K562 (cell line): ENCODE results near the gene GTF3C6. TPM values are rescaled to one million over a fixed set of nuclear protein-coding genes. Genes with fewer than 3 reads are reported as not detected.

ENCODE experiments used
- EP400 ChIP-seq: fragments of 450-650 bp; IDR thresholded peaks from 2 replicates; pipeline ENCODE4 v1.6.1; 2017; ENCODE audit warnings: antibody characterized with exemption, mild to moderate bottlenecking, moderate library complexity
- ETV6 ChIP-seq, 3 experiments: fragments of 150-350 bp in 1 of 3; sonication (generic) in 1 of 3; formaldehyde crosslinking in 1 of 3; IDR thresholded peaks; 2 replicates each; pipeline versions ENCODE4 v1.6.1 to v1.8.0; 2014 to 2022; ENCODE audit warnings: borderline replicate concordance in 2 of 3, low read depth in 2 of 3, antibody characterized with exemption in 1 of 3, low read length in 1 of 3, mild to moderate bottlenecking in 1 of 3, missing genetic modification reagents in 1 of 3
- FOXM1 ChIP-seq, 2 experiments: fragments of 450-650 bp in 1 of 2; sonication (generic) in 1 of 2; formaldehyde crosslinking in 1 of 2; IDR thresholded peaks; 2 replicates each; pipeline versions ENCODE4 v1.6.1 to v1.9.0; 2017 to 2022; ENCODE audit warnings: low read depth in 2 of 2, mild to moderate bottlenecking in 2 of 2, missing genetic modification reagents in 1 of 2, moderate library complexity in 1 of 2
- HMG20B ChIP-seq: fragments of 250-450 bp; sonication (Bioruptor Pico); IDR thresholded peaks from 2 replicates; pipeline ENCODE4 v1.5.0; 2021; ENCODE audit warnings: mild to moderate bottlenecking
- MED1 ChIP-seq: sonication (generic); formaldehyde crosslinking; IDR thresholded peaks from 2 replicates; pipeline ENCODE4 v1.8.1; 2023; ENCODE audit warnings: missing genetic modification reagents, borderline replicate concordance
- NR2C2 ChIP-seq, 2 experiments: fragments of 200-800 bp in 1 of 2; sonication (Bioruptor generic) in 1 of 2; sonication (generic) in 1 of 2; formaldehyde crosslinking in 1 of 2; IDR thresholded peaks; 2 replicates each; pipeline versions ENCODE4 v1.6.1 to v1.8.0; 2016 to 2022; ENCODE audit warnings: mild to moderate bottlenecking in 1 of 2, missing compliant biosample characterization in 1 of 2, missing genetic modification characterization in 1 of 2, missing genetic modification reagents in 1 of 2
- SMARCA5 ChIP-seq: fragments of 450-650 bp; IDR thresholded peaks from 2 replicates; pipeline ENCODE4 v1.6.1; 2016
- TAF1 ChIP-seq: IDR thresholded peaks from 2 replicates; pipeline ENCODE4 v1.6.1; 2011; ENCODE audit warnings: mild to moderate bottlenecking, low read length, moderate library complexity; ENCODE audit not compliant: insufficient read depth, control insufficient read depth, severe bottlenecking; ENCODE audit errors: extremely low read depth
- TBL1XR1 ChIP-seq, 2 experiments: IDR thresholded peaks; 2 replicates each; pipeline ENCODE4 v1.6.1; 2012; ENCODE audit warnings: improper control_type of control experiment in 2 of 2, low read length in 2 of 2, mild to moderate bottlenecking in 1 of 2
- ZNF217 ChIP-seq: sonication (generic); formaldehyde crosslinking; IDR thresholded peaks from 2 replicates; pipeline ENCODE4 v1.8.0; 2022; ENCODE audit warnings: mild to moderate bottlenecking, missing genetic modification reagents
- polyA plus RNA-seq, 8 experiments: library from polyadenylated mRNA; depleted of rRNA in 4 of 8; stranded (reverse) in 5 of 8; unstranded in 3 of 8; fragments of >200 nt; fragmentation: Nextera tagmentation in 2 of 8; fragmentation: Illumina TruSeq in 1 of 8; extraction: Ambion mirVana in 2 of 8; extraction: Trizol in 1 of 8; gene quantifications; 2 replicates each; pipeline versions ENCODE4 v1.2.1 to v1.2.3, GENCODE V29; 2011 to 2014; ENCODE audit warnings: inconsistent platforms in 1 of 8, missing spikeins in 1 of 8
- total RNA-seq, 7 experiments: library from RNA; depleted of rRNA in 6 of 7; stranded (reverse); fragments of >200 nt in 6 of 7; fragmentation: Illumina TruSeq in 2 of 7; extraction: Trizol in 2 of 7; gene quantifications; 2 replicates each; pipeline versions ENCODE4 v1.2.1 to v1.2.3, GENCODE V29; 2011 to 2021; ENCODE audit warnings: low replicate concordance in 1 of 7
- TF ChIP-seq, protein P1 (sequence below): fragments of 450-650 bp; IDR thresholded peaks from 2 replicates; pipeline ENCODE4 v1.6.1; 2017; ENCODE audit warnings: antibody characterized with exemption, mild to moderate bottlenecking
- TF ChIP-seq, protein P2 (sequence below), 2 experiments: fragments of 450-650 bp; formaldehyde crosslinking in 1 of 2; IDR thresholded peaks; 2 replicates each; pipeline versions ENCODE4 v1.4.0 to v1.6.1; 2014 to 2020; ENCODE audit warnings: mild to moderate bottlenecking in 2 of 2, borderline replicate concordance in 1 of 2, low read depth in 1 of 2

Gene GTF3C6
- total and polyA plus RNA-seq, 9 of the 15 experiments (the other 6 are each of a cell fraction or from before 2014, with no cell fraction given), result 37.6 to 140 (median 111) TPM

DNA sequence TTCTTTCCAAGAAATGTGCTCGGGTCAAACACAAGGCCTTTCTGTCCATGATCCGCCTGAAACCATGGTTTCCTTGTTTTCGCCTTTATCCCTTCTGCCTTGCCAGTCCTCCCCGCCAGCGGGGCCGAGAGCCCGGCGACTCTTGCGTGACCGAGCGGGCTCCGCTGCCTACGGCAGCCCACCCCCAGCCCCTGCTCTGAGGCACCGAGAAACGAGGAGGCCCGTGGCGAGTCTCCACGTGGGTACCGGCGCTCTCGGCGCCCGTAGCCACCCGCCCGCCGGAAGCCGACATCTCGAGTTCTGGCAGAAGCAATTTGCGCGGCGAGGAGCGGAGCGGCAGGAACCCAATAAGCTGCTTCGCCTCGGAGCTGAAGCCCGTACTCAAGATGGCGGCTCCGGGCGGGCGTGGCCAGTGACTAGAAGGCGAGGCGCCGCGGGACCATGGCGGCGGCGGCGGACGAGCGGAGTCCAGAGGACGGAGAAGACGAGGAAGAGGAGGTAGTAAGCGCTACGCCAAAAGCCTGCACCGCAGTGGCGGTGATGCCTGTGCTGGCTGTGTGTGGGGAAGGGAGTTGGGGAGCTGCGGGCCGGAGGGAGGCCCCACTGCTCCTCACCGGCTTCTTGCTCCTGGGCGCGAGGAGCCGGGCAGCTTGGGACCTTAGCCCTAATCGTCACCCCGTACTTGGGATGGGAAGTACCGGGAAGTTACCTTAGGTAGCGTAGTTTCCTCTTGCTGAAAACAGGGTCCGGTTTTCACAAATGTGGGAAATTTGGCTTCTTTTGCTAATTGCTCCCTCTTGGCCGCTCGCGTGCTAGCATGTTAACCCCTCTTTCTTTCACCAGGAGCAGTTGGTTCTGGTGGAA is at the start of gene GTF3C6 (continued):
- TF ChIP-seq, protein P1, sequence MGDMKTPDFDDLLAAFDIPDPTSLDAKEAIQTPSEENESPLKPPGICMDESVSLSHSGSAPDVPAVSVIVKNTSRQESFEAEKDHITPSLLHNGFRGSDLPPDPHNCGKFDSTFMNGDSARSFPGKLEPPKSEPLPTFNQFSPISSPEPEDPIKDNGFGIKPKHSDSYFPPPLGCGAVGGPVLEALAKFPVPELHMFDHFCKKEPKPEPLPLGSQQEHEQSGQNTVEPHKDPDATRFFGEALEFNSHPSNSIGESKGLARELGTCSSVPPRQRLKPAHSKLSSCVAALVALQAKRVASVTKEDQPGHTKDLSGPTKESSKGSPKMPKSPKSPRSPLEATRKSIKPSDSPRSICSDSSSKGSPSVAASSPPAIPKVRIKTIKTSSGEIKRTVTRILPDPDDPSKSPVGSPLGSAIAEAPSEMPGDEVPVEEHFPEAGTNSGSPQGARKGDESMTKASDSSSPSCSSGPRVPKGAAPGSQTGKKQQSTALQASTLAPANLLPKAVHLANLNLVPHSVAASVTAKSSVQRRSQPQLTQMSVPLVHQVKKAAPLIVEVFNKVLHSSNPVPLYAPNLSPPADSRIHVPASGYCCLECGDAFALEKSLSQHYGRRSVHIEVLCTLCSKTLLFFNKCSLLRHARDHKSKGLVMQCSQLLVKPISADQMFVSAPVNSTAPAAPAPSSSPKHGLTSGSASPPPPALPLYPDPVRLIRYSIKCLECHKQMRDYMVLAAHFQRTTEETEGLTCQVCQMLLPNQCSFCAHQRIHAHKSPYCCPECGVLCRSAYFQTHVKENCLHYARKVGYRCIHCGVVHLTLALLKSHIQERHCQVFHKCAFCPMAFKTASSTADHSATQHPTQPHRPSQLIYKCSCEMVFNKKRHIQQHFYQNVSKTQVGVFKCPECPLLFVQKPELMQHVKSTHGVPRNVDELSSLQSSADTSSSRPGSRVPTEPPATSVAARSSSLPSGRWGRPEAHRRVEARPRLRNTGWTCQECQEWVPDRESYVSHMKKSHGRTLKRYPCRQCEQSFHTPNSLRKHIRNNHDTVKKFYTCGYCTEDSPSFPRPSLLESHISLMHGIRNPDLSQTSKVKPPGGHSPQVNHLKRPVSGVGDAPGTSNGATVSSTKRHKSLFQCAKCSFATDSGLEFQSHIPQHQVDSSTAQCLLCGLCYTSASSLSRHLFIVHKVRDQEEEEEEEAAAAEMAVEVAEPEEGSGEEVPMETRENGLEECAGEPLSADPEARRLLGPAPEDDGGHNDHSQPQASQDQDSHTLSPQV, result peak; percentile 93
- TF ChIP-seq MED1 (no peak), SMARCA5 (no peak), ZNF217 (no peak), EP400 (peak; percentile 98), TBL1XR1 (IDR thresholded peaks at IDR 0.05; ENCODE audit: low read length in 2 of 2) (peak in 1 of 2 experiments; percentile 68; a peak in 1 of 4 replicates), TAF1 (peak; percentile 98), NR2C2 (CRISPR knock-in tag; IDR thresholded peaks at IDR 0.05) (no peak), NR2C2 (tag; IDR thresholded peaks at IDR 0.05) (peak; percentile 74; the same call in 1 of the 2 replicates), HMG20B (CRISPR knock-in tag) (no peak), FOXM1 (IDR thresholded peaks at IDR 0.05; ENCODE audit: low read depth) (no peak), FOXM1 (CRISPR knock-in tag; IDR thresholded peaks at IDR 0.05; ENCODE audit: low read depth) (0 out of 2 replicates have a peak, but pooled peaks have one; percentile 74), ETV6 (IDR thresholded peaks at IDR 0.05; ENCODE audit: borderline replicate concordance in 1 of 2, low read depth in 2 of 2, low read length in 1 of 2) (no peak), ETV6 (CRISPR knock-in tag; IDR thresholded peaks at IDR 0.05; ENCODE audit: borderline replicate concordance) (no peak)
- TF ChIP-seq, protein P2, sequence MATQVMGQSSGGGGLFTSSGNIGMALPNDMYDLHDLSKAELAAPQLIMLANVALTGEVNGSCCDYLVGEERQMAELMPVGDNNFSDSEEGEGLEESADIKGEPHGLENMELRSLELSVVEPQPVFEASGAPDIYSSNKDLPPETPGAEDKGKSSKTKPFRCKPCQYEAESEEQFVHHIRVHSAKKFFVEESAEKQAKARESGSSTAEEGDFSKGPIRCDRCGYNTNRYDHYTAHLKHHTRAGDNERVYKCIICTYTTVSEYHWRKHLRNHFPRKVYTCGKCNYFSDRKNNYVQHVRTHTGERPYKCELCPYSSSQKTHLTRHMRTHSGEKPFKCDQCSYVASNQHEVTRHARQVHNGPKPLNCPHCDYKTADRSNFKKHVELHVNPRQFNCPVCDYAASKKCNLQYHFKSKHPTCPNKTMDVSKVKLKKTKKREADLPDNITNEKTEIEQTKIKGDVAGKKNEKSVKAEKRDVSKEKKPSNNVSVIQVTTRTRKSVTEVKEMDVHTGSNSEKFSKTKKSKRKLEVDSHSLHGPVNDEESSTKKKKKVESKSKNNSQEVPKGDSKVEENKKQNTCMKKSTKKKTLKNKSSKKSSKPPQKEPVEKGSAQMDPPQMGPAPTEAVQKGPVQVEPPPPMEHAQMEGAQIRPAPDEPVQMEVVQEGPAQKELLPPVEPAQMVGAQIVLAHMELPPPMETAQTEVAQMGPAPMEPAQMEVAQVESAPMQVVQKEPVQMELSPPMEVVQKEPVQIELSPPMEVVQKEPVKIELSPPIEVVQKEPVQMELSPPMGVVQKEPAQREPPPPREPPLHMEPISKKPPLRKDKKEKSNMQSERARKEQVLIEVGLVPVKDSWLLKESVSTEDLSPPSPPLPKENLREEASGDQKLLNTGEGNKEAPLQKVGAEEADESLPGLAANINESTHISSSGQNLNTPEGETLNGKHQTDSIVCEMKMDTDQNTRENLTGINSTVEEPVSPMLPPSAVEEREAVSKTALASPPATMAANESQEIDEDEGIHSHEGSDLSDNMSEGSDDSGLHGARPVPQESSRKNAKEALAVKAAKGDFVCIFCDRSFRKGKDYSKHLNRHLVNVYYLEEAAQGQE (IDR thresholded peaks at IDR 0.05; ENCODE audit: borderline replicate concordance), result no peak
- TF ChIP-seq, protein P2 (CRISPR knock-in tag; IDR thresholded peaks at IDR 0.05; ENCODE audit: low read depth), result no peak
